GM19438 (cell line): Measurements from ENCODE around the gene ROCK2.

ENCODE experiments used
- ATAC-seq: cut with Tn5 transposase; IDR thresholded peaks from one replicate; pipeline ENCODE4 v1.9.1; 2021; ENCODE audit warnings: low read depth; ENCODE audit not compliant: unreplicated experiment

The ROCK2 gene

DNA sequence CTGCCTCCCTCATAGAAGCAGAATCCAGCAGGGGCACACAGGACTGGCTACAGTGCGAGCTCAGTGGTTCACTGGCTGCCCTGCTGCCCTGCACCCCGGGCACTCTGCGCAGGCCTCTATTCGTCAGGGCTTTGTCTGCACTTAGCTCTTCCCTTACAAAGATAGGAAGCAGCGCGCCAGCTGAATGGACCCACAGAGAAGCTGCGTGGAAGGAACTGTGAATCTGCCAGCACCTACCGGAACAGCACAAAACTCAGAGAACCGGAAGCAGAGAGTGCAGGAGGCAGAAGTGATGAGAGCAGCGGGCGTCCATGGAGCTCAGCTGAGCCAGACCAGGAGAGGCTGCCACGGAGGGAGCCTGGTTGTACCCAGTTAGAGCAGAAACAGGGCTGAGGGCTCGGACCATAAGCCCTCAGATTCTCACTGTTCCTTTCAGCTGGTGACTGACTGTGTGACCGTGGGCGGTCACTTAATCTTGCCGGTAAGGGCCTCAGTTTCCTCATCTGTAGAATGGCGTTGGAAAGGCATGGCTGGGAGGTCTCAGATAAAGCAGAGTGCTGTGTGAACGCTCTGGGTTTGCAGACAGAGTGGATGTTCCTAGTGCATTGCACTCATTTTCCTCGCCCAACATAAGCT is 212.3 kb downstream of the ROCK2 start:
- ATAC-seq, result no peak

DNA sequence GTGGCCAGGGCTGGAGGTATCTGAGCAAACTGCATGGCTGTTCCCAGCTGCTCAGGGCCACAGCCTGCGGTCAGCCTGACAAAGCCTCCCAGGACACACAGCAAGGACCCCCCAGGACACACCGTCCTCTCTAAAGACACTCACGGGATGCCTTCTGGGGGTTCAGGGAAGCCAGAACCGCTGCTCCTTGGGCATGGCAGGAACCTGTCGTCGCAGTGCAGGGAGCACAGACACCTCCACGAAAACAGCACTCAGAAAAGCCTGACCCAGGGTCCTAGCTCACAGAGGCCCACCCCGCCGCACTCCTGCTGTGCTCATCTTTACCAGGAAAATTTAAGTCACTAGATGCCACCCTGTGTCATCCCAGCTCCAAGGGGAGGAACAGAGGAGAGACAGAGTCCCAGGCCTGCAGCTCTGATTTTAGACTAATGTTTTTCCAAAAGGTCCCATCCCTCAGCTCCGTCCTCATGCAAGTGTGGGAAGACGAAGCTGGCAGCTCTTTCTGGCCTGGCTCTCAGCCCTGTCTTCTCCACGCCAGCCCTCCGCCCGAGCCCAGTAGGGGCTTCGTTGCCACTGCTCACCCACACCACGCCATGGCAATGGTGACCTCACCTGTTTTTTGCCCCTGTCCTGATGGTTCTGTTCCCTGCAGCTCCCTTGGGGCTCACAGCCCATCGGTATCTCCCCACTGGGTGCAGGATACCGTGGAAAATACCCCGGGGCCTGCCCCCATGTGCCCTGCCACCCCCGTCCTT is 213.1 kb downstream of the ROCK2 start:
- ATAC-seq, result no peak
